H1 (cell line): ENCODE results near the gene TWSG1. TPM values are rescaled to one million over a fixed set of nuclear protein-coding genes. Genes with fewer than 3 reads are reported as not detected.

ENCODE experiments used
- CTCF ChIA-PET: fragments of 300-600 bp; sonication (Branson Sonifier 250); formaldehyde crosslinking; loops from one replicate; lab custom pipeline; 2021; ENCODE audit not compliant: partially characterized antibody; lab: Charles Lee
- POLR2A ChIA-PET: fragments of 300-600 bp; sonication (Branson Sonifier 250); formaldehyde crosslinking; loops from one replicate; lab custom pipeline; 2021; ENCODE audit warnings: inconsistent platforms; ENCODE audit not compliant: partially characterized antibody; lab: Charles Lee
- DNase-seq, 2 experiments: peaks; one replicate each; pipeline versions ENCODE4 v3.0.0 to v3.0.0-alpha.2; 2010 to 2022; ENCODE audit warnings: low spot score in 2 of 2, low read depth in 1 of 2, mixed read lengths in 1 of 2
- FAIRE-seq: peaks from 2 replicates; lab custom pipeline; 2011; peaks lifted over from hg19 to GRCh38; lab: Jason Lieb, UNC
- H2AFZ ChIP-seq: 2 replicates; pipeline ENCODE4 v1.8.1; 2012; ENCODE audit warnings: low read length, inconsistent platforms
- H2AK5ac ChIP-seq: 2 replicates; pipeline ENCODE4 v1.6.1; 2013; ENCODE audit warnings: low read depth, low read length
- H2BK120ac ChIP-seq: replicated peaks from 2 replicates; pipeline ENCODE3; 2013; ENCODE audit warnings: low read depth, low read length, inconsistent platforms
- H2BK12ac ChIP-seq: 2 replicates; pipeline ENCODE4 v1.6.1; 2013; ENCODE audit warnings: low read depth, low read length
- H2BK15ac ChIP-seq: 2 replicates; pipeline ENCODE4 v1.6.1; 2013; ENCODE audit warnings: low read length
- H2BK20ac ChIP-seq: 2 replicates; pipeline ENCODE4 v1.6.1; 2013; ENCODE audit warnings: low read length
- H2BK5ac ChIP-seq: 2 replicates; pipeline ENCODE4 v1.6.1; 2013; ENCODE audit warnings: low read depth, low read length
- H3K14ac ChIP-seq: 2 replicates; pipeline ENCODE4 v1.6.1; 2013; ENCODE audit warnings: inconsistent platforms; ENCODE audit not compliant: insufficient read length
- H3K18ac ChIP-seq: 2 replicates; pipeline ENCODE4 v1.6.1; 2013; ENCODE audit warnings: low read length; ENCODE audit errors: extremely low read depth
- H3K23ac ChIP-seq: 2 replicates; pipeline ENCODE4 v1.6.1; 2013; ENCODE audit warnings: inconsistent platforms; ENCODE audit not compliant: insufficient read length
- H3K23me2 ChIP-seq: 2 replicates; pipeline ENCODE4 v1.6.1; 2013; ENCODE audit warnings: low read depth, low read length
- H3K27ac ChIP-seq: 2 replicates; pipeline ENCODE4 v1.6.1; 2011; ENCODE audit warnings: low read depth, low read length, inconsistent platforms
- H3K27me3 ChIP-seq, 4 experiments: replicated peaks in 1 of 4; 1 replicate in 1 of 4; 2 replicates in 3 of 4; pipeline versions ENCODE4 v1.6.1 to v1.8.1; 2011 to 2013; ENCODE audit warnings: low read length in 3 of 4, mild to moderate bottlenecking in 3 of 4, inconsistent platforms in 2 of 4, mixed read lengths in 2 of 4, moderate library complexity in 1 of 4; ENCODE audit not compliant: control insufficient read depth in 3 of 4, insufficient read depth in 3 of 4; ENCODE audit errors: extremely low read depth in 1 of 4
- H3K36me3 ChIP-seq, 4 experiments: 2 replicates each; pipeline versions ENCODE4 v1.6.1 to v1.8.1; 2011 to 2013; ENCODE audit warnings: mild to moderate bottlenecking in 4 of 4, low read length in 3 of 4, moderate library complexity in 2 of 4, control low read depth in 1 of 4, inconsistent platforms in 1 of 4; ENCODE audit not compliant: insufficient read depth in 4 of 4, control insufficient read depth in 2 of 4
- H3K4ac ChIP-seq: replicated peaks from 2 replicates; pipeline ENCODE3; 2013; ENCODE audit warnings: low read length, low read depth, mixed read lengths, inconsistent platforms; ENCODE audit not compliant: insufficient read length
- H3K4me1 ChIP-seq, 4 experiments: replicated peaks in 1 of 4; 1 replicate in 1 of 4; 2 replicates in 3 of 4; pipeline versions ENCODE4 v1.6.1 to v1.8.1; 2011 to 2013; ENCODE audit warnings: low read length in 3 of 4, inconsistent platforms in 2 of 4, mixed read lengths in 1 of 4; ENCODE audit not compliant: insufficient read depth in 4 of 4, control insufficient read depth in 3 of 4
- H3K4me2 ChIP-seq, 2 experiments: 2 replicates each; pipeline versions ENCODE4 v1.6.1 to v1.8.1; 2011 to 2013; ENCODE audit warnings: low read depth in 2 of 2, low read length in 2 of 2, control low read depth in 1 of 2, inconsistent platforms in 1 of 2, mild to moderate bottlenecking in 1 of 2; ENCODE audit not compliant: insufficient read depth in 1 of 2
- H3K4me3 ChIP-seq, 4 experiments: fragments of 200-600, 300-600 bp in 1 of 4; sonication (generic), shearing (Covaris generic), sonication (Bioruptor Twin) in 1 of 4; 2 replicates each; pipeline versions ENCODE4 v1.5.1 to v1.8.1; 2011 to 2016; ENCODE audit warnings: low read length in 4 of 4, low read depth in 3 of 4, control low read depth in 2 of 4, inconsistent platforms in 2 of 4, mild to moderate bottlenecking in 2 of 4, mixed read lengths in 1 of 4, moderate library complexity in 1 of 4; ENCODE audit not compliant: insufficient read depth in 2 of 4; ENCODE audit errors: extremely low read depth in 1 of 4
- H3K56ac ChIP-seq: replicated peaks from 2 replicates; pipeline ENCODE3; 2013; ENCODE audit warnings: low read depth, mild to moderate bottlenecking, mixed read lengths, low read length, inconsistent platforms; ENCODE audit not compliant: insufficient read length
- H3K79me1 ChIP-seq: 2 replicates; pipeline ENCODE4 v1.6.1; 2013; ENCODE audit warnings: low read depth, low read length, control low read depth
- H3K79me2 ChIP-seq, 2 experiments: 2 replicates each; pipeline versions ENCODE4 v1.6.1 to v1.8.1; 2012 to 2013; ENCODE audit warnings: low read length in 2 of 2, mild to moderate bottlenecking in 2 of 2, inconsistent platforms in 1 of 2; ENCODE audit not compliant: insufficient read depth in 2 of 2, control insufficient read depth in 1 of 2
- H3K9ac ChIP-seq, 4 experiments: replicated peaks in 1 of 4; 1 replicate in 1 of 4; 2 replicates in 3 of 4; pipeline versions ENCODE4 v1.6.1 to v1.8.1; 2011 to 2013; ENCODE audit warnings: low read depth in 3 of 4, low read length in 3 of 4, control low read depth in 2 of 4, mild to moderate bottlenecking in 2 of 4, moderate library complexity in 2 of 4, inconsistent platforms in 1 of 4; ENCODE audit errors: extremely low read depth in 1 of 4
- H3K9me3 ChIP-seq, 2 experiments: 2 replicates each; pipeline versions ENCODE4 v1.6.1 to v1.8.1; 2012 to 2013; ENCODE audit warnings: mild to moderate bottlenecking in 2 of 2, moderate library complexity in 2 of 2, control low read depth in 1 of 2, inconsistent platforms in 1 of 2, low read depth in 1 of 2, low read length in 1 of 2, mixed read lengths in 1 of 2; ENCODE audit not compliant: insufficient read depth in 2 of 2
- H4K20me1 ChIP-seq, 2 experiments: replicated peaks in 1 of 2; 2 replicates each; pipeline versions ENCODE3 to v1.8.1; 2011 to 2013; ENCODE audit warnings: inconsistent platforms in 2 of 2, low read length in 2 of 2, mild to moderate bottlenecking in 1 of 2; ENCODE audit not compliant: insufficient read depth in 2 of 2, control insufficient read depth in 1 of 2
- H4K5ac ChIP-seq: 2 replicates; pipeline ENCODE4 v1.6.1; 2013; ENCODE audit warnings: low read length, low read depth, mixed read lengths, inconsistent platforms; ENCODE audit not compliant: insufficient read length
- H4K8ac ChIP-seq: 2 replicates; pipeline ENCODE4 v1.8.0; 2013; ENCODE audit warnings: mild to moderate bottlenecking, moderate library complexity, low read length, inconsistent platforms; ENCODE audit not compliant: insufficient read depth; ENCODE audit errors: extremely low read depth
- H4K91ac ChIP-seq: replicated peaks from 2 replicates; pipeline ENCODE3; 2013; ENCODE audit warnings: low read length, mixed read lengths, inconsistent platforms; ENCODE audit not compliant: insufficient read length
- CBX8 ChIP-seq: fragments of 300-800, 300-1000 bp; sonication (generic); IDR thresholded peaks from 2 replicates; pipeline ENCODE4 v1.7.1; 2016; ENCODE audit warnings: low read depth, low read length, borderline replicate concordance
- EGR1 ChIP-seq: IDR thresholded peaks from 2 replicates; pipeline ENCODE4 v1.6.1; 2011; ENCODE audit warnings: low read depth, low read length, borderline replicate concordance
- JUN ChIP-seq: IDR thresholded peaks from 2 replicates; pipeline ENCODE4 v1.6.1; 2011; ENCODE audit warnings: low read depth, mild to moderate bottlenecking, improper control_type of control experiment, low read length
- POU5F1 ChIP-seq: IDR thresholded peaks from 2 replicates; pipeline ENCODE4 v1.6.1; 2011; ENCODE audit warnings: low read depth, mild to moderate bottlenecking, low read length, moderate library complexity
- YY1 ChIP-seq: IDR thresholded peaks from 2 replicates; pipeline ENCODE4 v1.6.1; 2011; ENCODE audit warnings: low read depth, mild to moderate bottlenecking, low read length
- WGBS, 2 experiments: shearing (Covaris generic) in 1 of 2; methylation state at CpG; one replicate each; pipeline versions ENCODE4 v1.1.6 to v1.1.7; 2013 to 2015; ENCODE audit warnings: low lambda C conversion rate in 2 of 2, mixed read lengths in 2 of 2, inconsistent platforms in 1 of 2, low coverage in 1 of 2, missing lambda C conversion rate in 1 of 2; ENCODE audit not compliant: insufficient replicate concordance in 2 of 2, insufficient coverage in 1 of 2, insufficient read length in 1 of 2; ENCODE audit errors: extremely low coverage in 1 of 2, missing lambda C conversion rate in 1 of 2; 5-methylcytosine and 5-hydroxymethylcytosine counted together
- long read RNA-seq, 2 experiments: library from RNA in 1 of 2; library from capped mRNA in 1 of 2; stranded (forward); transcript quantifications; one replicate each; pipeline ENCODE4 v2.0.0, GENCODE V29; 2021; ENCODE audit warnings: inconsistent platforms in 1 of 2
- polyA minus RNA-seq, 3 experiments: library from RNA; depleted of rRNA, polyadenylated mRNA; stranded (reverse); fragments of >200 nt; gene quantifications; 1 replicate in 2 of 3; 2 replicates in 1 of 3; pipeline ENCODE4 v1.2.3, GENCODE V29; 2011
- polyA plus RNA-seq, 7 experiments: library from polyadenylated mRNA; depleted of rRNA in 3 of 7; stranded (reverse) in 5 of 7; unstranded in 2 of 7; fragments of >200 nt in 5 of 7; fragments of 200-250 nt in 2 of 7; gene quantifications; 1 replicate in 5 of 7; 2 replicates in 1 of 7; 4 replicates in 1 of 7; pipeline versions ENCODE4 v1.2.1 to v1.2.3, GENCODE V29; 2011 to 2013; ENCODE audit warnings: missing spikeins in 2 of 7, mixed read lengths in 2 of 7
- total RNA-seq: library from RNA; stranded (reverse); fragmentation: NEBNext Ultra II Directional; extraction: Animal tissue kit (Norgen Biotek cat#: 25700); gene quantifications from 2 replicates; pipeline ENCODE4 v1.2.1, GENCODE V29; 2021

The TWSG1 gene
- total RNA-seq (19.1 and 19.8 TPM in 2 replicates), polyA plus RNA-seq (2011; rRNA removed) (11.8 TPM in 2 replicates), polyA minus RNA-seq (2011; rRNA and poly(A)+ RNA removed) (40.6 and 49.2 TPM in 2 replicates)
- 10.6 TPM for polyA plus RNA-seq (2011; cell fraction: cytosol; rRNA removed)
- polyA plus RNA-seq (2011; cell fraction: nucleus; rRNA removed), result 13.8 TPM
- 15.5 to 24.9 TPM (median 20.0 TPM) in 4 replicates for polyA plus RNA-seq (2012, experiment 1 of 2)
- polyA plus RNA-seq (2012, experiment 2 of 2), result 1.2 TPM
- 13.9 TPM for polyA plus RNA-seq (2013, experiment 1 of 2)
- polyA plus RNA-seq (2013, experiment 2 of 2), result 15.6 TPM
- polyA minus RNA-seq (2011; cell fraction: cytosol; rRNA and poly(A)+ RNA removed), result 11.2 TPM
- 21.1 TPM for polyA minus RNA-seq (2011; cell fraction: nucleus; rRNA and poly(A)+ RNA removed)
- long read RNA-seq, experiment 1, transcript TWSG1-201 (5 exons, 3,756 nt), result major isoform, 10 of 37 reads
- long read RNA-seq, experiment 1, partial matches to known transcripts, result 26 of 37 reads
- long read RNA-seq, experiment 1, other reads (novel, unspliced or antisense), result 1 of 37 reads
- long read RNA-seq, experiment 2, transcript TWSG1-201 (5 exons, 3,756 nt), result major isoform, 10 of 15 reads
- long read RNA-seq, experiment 2, partial matches to known transcripts, result 0 of 15 reads
- long read RNA-seq, experiment 2, other reads (novel, unspliced or antisense), result 5 of 15 reads

- POLR2A ChIA-PET, result interaction anchor here (0.8 to 2.5 kb wide), 9 partner anchors 12 to 199 kb away, joined by 3 to 8 read pairs (median 3); partner anchors contain the start of gene ANKRD12
- no peak within 1 kb of the TSS for H2BK5ac ChIP-seq
- FAIRE-seq, result no peak
- TF ChIP-seq YY1, result no peak
- no peak for TF ChIP-seq JUN
- no peak for TF ChIP-seq POU5F1
- peak; percentile 44; the same call in 1 of the 2 replicates for TF ChIP-seq EGR1
- no peak for TF ChIP-seq CBX8
These were observed at the start of gene TWSG1 for GRCh38 chr18:9334329-9334972. TWSG1 (plus strand) TSS chr18:9334773; CDS start chr18:9337230, 2,457 bp downstream.

More at GRCh38 chr18:9334329-9334972, at the start of gene TWSG1:
- Histone ChIP-seq H3K14ac (no peak within 1 kb of the TSS), H3K36me3 (peaks cover 0 to 14% (median 0%) of the 10 kb centered on the region in 4 experiments; a peak in 3 of 8 replicates), H3K4me2 (peak within 1 kb of the TSS; percentile 75 to 88), H3K27ac (peak within 1 kb of the TSS; percentile 37; the same call in 1 of the 2 replicates), H2BK15ac (no peak within 1 kb of the TSS), H3K4ac (peak within 1 kb of the TSS; percentile 61), H3K23me2 (peaks cover 4% of the 10 kb centered on the region; the same call in 1 of the 2 replicates), H3K18ac (peak within 1 kb of the TSS; percentile 71; the same call in 1 of the 2 replicates), H4K8ac (peak within 1 kb of the TSS; percentile 91), H3K9me3 (no peaks in the 10 kb centered on the region), H3K23ac (no peak within 1 kb of the TSS), H3K79me1 (no peaks in the 10 kb centered on the region), H3K9ac (peak within 1 kb of the TSS; percentile 57 to 83 (median 65); a peak in 6 of 7 replicates), H3K56ac (no peak within 1 kb of the TSS), H2BK120ac (no peak within 1 kb of the TSS), H3K4me1 (no peaks in the 10 kb centered on the region; a peak in 1 of 7 replicates), H4K5ac (peak within 1 kb of the TSS; percentile 71), H4K20me1 (no peaks in the 10 kb centered on the region), H2BK12ac (peak within 1 kb of the TSS; percentile 71; the same call in 1 of the 2 replicates), H2AFZ (peak within 1 kb of the TSS; percentile 56; the same call in 1 of the 2 replicates), H2AK5ac (no peak within 1 kb of the TSS), H4K91ac (no peak within 1 kb of the TSS), H3K79me2 (peaks cover 0 to 7% of the 10 kb centered on the region in 2 experiments; a peak in 2 of 4 replicates), H3K27me3 (peaks cover 0 to 9% (median 4%) of the 10 kb centered on the region in 4 experiments; a peak in 3 of 7 replicates), H2BK20ac (peak within 1 kb of the TSS; percentile 57; the same call in 1 of the 2 replicates), H3K4me3 (peak within 1 kb of the TSS; percentile 57 to 89 (median 67))
- CTCF ChIA-PET, result interaction anchor here (0.5 to 0.7 kb wide), 2 partner anchors 22 to 78 kb away, joined by 3 read pairs; no protein-coding TSS in a partner anchor
- 2% methylated on average over 8 of the region's 67 CpGs; no CpG with 5 or more reads in 1 of the 2 experiments for WGBS, 2 experiments
- peak; percentile 84 to 95 for DNase-seq
